Measurements from ENCODE around the gene AQP10. TPM values are rescaled to one million over a fixed set of nuclear protein-coding genes. Genes with fewer than 3 reads are reported as not detected.
A peak's percentile ranks its signal among the peaks of the same experiment; 100 is the strongest.

AQP10 gene
- total RNA-seq, 1 experiment from 2014 or later, result not detected

- intact Hi-C loops (cut with micrococcal nuclease; ENCODE audit: unreplicated experiment), result no loop called here
- POLR2A ChIA-PET, result no interaction called here
- H3K27ac ChIP-seq (ENCODE audit: low read length), result no peak overlapping the region
Measured at GRCh38 chr1:154351363-154352068, 30.6 kb downstream of the AQP10 start.

GRCh38 chr1:154352245-154352580 lies 31.3 kb downstream of the AQP10 start:
- intact Hi-C loops (cut with micrococcal nuclease; ENCODE audit: unreplicated experiment), result no loop called here
- ATAC-seq, result peak; percentile 2; the same call in 1 of the 2 replicates
- no TSS peak for BruUV-seq (replicated peaks)
- in situ Hi-C loops (cut with HindIII; ENCODE audit: low pct_unique_long_range_greater_than_20kb, low sequenced_read_pairs), result no loop called here
- peaks cover 15% of the 10 kb centered on the region for H3K4me1 ChIP-seq (ENCODE audit: control insufficient read depth, insufficient read depth, low read length)
- H3K4me3 ChIP-seq (ENCODE audit: low read depth in 2 of 2, low read length in 2 of 2), result peak overlapping the region; percentile 52 to 83
- no peaks in the 10 kb centered on the region for H3K9me3 ChIP-seq (ENCODE audit: control insufficient read depth, insufficient read depth, low read depth, low read length)
- H3K27me3 ChIP-seq (ENCODE audit: control insufficient read depth, insufficient read depth, low read length), result no peaks in the 10 kb centered on the region
- peak overlapping the region; percentile 74 for H3K27ac ChIP-seq (ENCODE audit: low read length)
- ChIA-PET POLR2A (no interaction called here), CTCF (interaction anchor here (0.5 to 0.6 kb wide), 2 partner anchors 16 to 27 kb away, joined by 5 to 6 read pairs; partner anchors contain the start of gene ATP8B2)
- no peaks in the 10 kb centered on the region for H3K36me3 ChIP-seq (ENCODE audit: control insufficient read depth, insufficient read depth, low read length)
- no peak for TF ChIP-seq CTCF (IDR thresholded peaks at IDR 0.05)
- no peak for TF ChIP-seq TCF7L2 (IDR thresholded peaks at IDR 0.05; ENCODE audit: low read depth, low read length)
- TF ChIP-seq SIN3A (IDR thresholded peaks at IDR 0.05; ENCODE audit: borderline replicate concordance, insufficient read depth, low read depth, low read length), result no peak
- no peak for TF ChIP-seq POLR2AphosphoS5 (IDR thresholded peaks at IDR 0.05; ENCODE audit: low read depth, low read length)
- TF ChIP-seq REST (IDR thresholded peaks at IDR 0.05; ENCODE audit: insufficient read depth in 1 of 2, low read depth in 2 of 2, low read length in 1 of 2), result no peak
- no peak for DNase-seq (ENCODE audit: low read depth, low spot score)

More at GRCh38 chr1:154351363-154352068, 30.6 kb downstream of the AQP10 start:
- H3K9me3 ChIP-seq (ENCODE audit: control insufficient read depth, insufficient read depth, low read depth, low read length), result no peaks in the 10 kb centered on the region
- DNase-seq (ENCODE audit: low read depth, low spot score) (no peak), ATAC-seq (no peak)
- CTCF ChIA-PET, result interaction anchor here (1.4 kb wide), 1 partner anchor 16 kb away, joined by 5 read pairs; no protein-coding TSS in a partner anchor
- BruUV-seq (replicated peaks), result no TSS peak
- H3K27me3 ChIP-seq (ENCODE audit: control insufficient read depth, insufficient read depth, low read length), result no peaks in the 10 kb centered on the region
- TF ChIP-seq REST (IDR thresholded peaks at IDR 0.05; ENCODE audit: insufficient read depth in 1 of 2, low read depth in 2 of 2, low read length in 1 of 2) (no peak), CTCF (IDR thresholded peaks at IDR 0.05) (no peak), SIN3A (IDR thresholded peaks at IDR 0.05; ENCODE audit: borderline replicate concordance, insufficient read depth, low read depth, low read length) (no peak), POLR2AphosphoS5 (IDR thresholded peaks at IDR 0.05; ENCODE audit: low read depth, low read length) (no peak), TCF7L2 (IDR thresholded peaks at IDR 0.05; ENCODE audit: low read depth, low read length) (no peak)
- peaks cover 15% of the 10 kb centered on the region for H3K4me1 ChIP-seq (ENCODE audit: control insufficient read depth, insufficient read depth, low read length)
- H3K4me3 ChIP-seq (ENCODE audit: low read depth in 2 of 2, low read length in 2 of 2), result no peak overlapping the region
- in situ Hi-C loops (cut with HindIII; ENCODE audit: low pct_unique_long_range_greater_than_20kb, low sequenced_read_pairs), result no loop called here
- H3K36me3 ChIP-seq (ENCODE audit: control insufficient read depth, insufficient read depth, low read length), result peaks cover 2% of the 10 kb centered on the region; the same call in 1 of the 2 replicates
